Neural progenitor cell (in vitro differentiated cells): ENCODE measurements around the gene ZSWIM5. TPM values are rescaled to one million over a fixed set of nuclear protein-coding genes. Genes with fewer than 3 reads are reported as not detected.

Experiments used
- DNase-seq: peaks from one replicate; pipeline ENCODE4 v3.0.0-alpha.2; 2016; ENCODE audit warnings: low spot score
- H2AFZ ChIP-seq: fragments of 200-600 bp; sonication (generic); replicated peaks from 2 replicates; pipeline ENCODE4 v1.6.1; 2016; ENCODE audit warnings: antibody characterized with exemption
- H3F3A ChIP-seq: fragments of 200-600 bp; sonication (generic); 2 replicates; pipeline ENCODE4 v1.6.1; 2016; ENCODE audit warnings: antibody characterized with exemption, low read depth
- H3K27ac ChIP-seq: fragments of 200-600 bp; sonication (generic); 2 replicates; pipeline ENCODE4 v1.5.1; 2016; ENCODE audit warnings: mild to moderate bottlenecking
- H3K27me3 ChIP-seq: fragments of 200-600 bp; sonication (generic); 2 replicates; pipeline ENCODE4 v1.6.1; 2016; ENCODE audit warnings: mild to moderate bottlenecking, moderate library complexity
- H3K36me3 ChIP-seq: fragments of 200-600 bp; sonication (generic); 2 replicates; pipeline ENCODE4 v1.5.1; 2016
- H3K4me1 ChIP-seq: fragments of 200-600 bp; sonication (generic); 2 replicates; pipeline ENCODE4 v1.6.1; 2016; ENCODE audit warnings: mixed run types
- H3K4me2 ChIP-seq: fragments of 200-600 bp; sonication (generic); 2 replicates; pipeline ENCODE4 v1.6.1; 2016
- H3K4me3 ChIP-seq: fragments of 200-600 bp; sonication (generic); 2 replicates; pipeline ENCODE4 v1.5.1; 2016
- H3K79me2 ChIP-seq: fragments of 200-600 bp; sonication (generic); 2 replicates; pipeline ENCODE4 v1.6.1; 2016; ENCODE audit warnings: low read depth
- H3K9ac ChIP-seq: fragments of 200-600 bp; sonication (generic); 2 replicates; pipeline ENCODE4 v1.6.1; 2016
- H3K9me3 ChIP-seq: fragments of 200-600 bp; sonication (generic); 2 replicates; pipeline ENCODE4 v1.5.1; 2016; ENCODE audit warnings: low read depth
- H4K20me1 ChIP-seq: fragments of 200-600 bp; sonication (generic); 2 replicates; pipeline ENCODE4 v1.6.1; 2016; ENCODE audit warnings: low read depth
- H3K27ac Mint-ChIP-seq: 3 replicates; pipeline ENCODE4 v1.8.0; 2021; ENCODE audit warnings: mixed read lengths
- H3K27me3 Mint-ChIP-seq: 2 replicates; pipeline ENCODE4 v1.8.0; 2022; ENCODE audit warnings: low read depth, mild to moderate bottlenecking, inconsistent platforms, moderate library complexity, mixed read lengths; ENCODE audit not compliant: insufficient read depth
- H3K36me3 Mint-ChIP-seq: 3 replicates; pipeline ENCODE4 v1.8.0; 2021; ENCODE audit warnings: mixed read lengths
- H3K4me1 Mint-ChIP-seq: 3 replicates; pipeline ENCODE4 v1.8.0; 2021; ENCODE audit warnings: mixed read lengths
- H3K4me3 Mint-ChIP-seq: 3 replicates; pipeline ENCODE4 v1.8.0; 2021; ENCODE audit warnings: mild to moderate bottlenecking, moderate library complexity, mixed read lengths
- H3K9me3 Mint-ChIP-seq: 3 replicates; pipeline ENCODE4 v1.8.0; 2020; ENCODE audit warnings: mixed read lengths
- CTCF ChIP-seq: fragments of 200-600 bp; sonication (generic); IDR thresholded peaks from 2 replicates; pipeline ENCODE4 v1.5.1; 2017; ENCODE audit warnings: antibody characterized with exemption, mild to moderate bottlenecking
- EZH2 ChIP-seq: fragments of 200-600 bp; sonication (generic); IDR thresholded peaks from 2 replicates; pipeline ENCODE4 v1.6.1; 2017; ENCODE audit warnings: antibody characterized with exemption, mild to moderate bottlenecking, moderate library complexity
- EZH2phosphoT487 ChIP-seq: fragments of 200-600 bp; sonication (generic); IDR thresholded peaks from 2 replicates; pipeline ENCODE4 v1.6.1; 2017; ENCODE audit warnings: antibody characterized with exemption
- total RNA-seq: library from RNA; depleted of rRNA; stranded (reverse); fragments of >200 nt; gene quantifications from 2 replicates; pipeline ENCODE4 v1.2.3, GENCODE V29; 2015; ENCODE audit warnings: low replicate concordance

Gene ZSWIM5
- total RNA-seq, 1 donor from 2014 or later: 5.8 TPM

DNA sequence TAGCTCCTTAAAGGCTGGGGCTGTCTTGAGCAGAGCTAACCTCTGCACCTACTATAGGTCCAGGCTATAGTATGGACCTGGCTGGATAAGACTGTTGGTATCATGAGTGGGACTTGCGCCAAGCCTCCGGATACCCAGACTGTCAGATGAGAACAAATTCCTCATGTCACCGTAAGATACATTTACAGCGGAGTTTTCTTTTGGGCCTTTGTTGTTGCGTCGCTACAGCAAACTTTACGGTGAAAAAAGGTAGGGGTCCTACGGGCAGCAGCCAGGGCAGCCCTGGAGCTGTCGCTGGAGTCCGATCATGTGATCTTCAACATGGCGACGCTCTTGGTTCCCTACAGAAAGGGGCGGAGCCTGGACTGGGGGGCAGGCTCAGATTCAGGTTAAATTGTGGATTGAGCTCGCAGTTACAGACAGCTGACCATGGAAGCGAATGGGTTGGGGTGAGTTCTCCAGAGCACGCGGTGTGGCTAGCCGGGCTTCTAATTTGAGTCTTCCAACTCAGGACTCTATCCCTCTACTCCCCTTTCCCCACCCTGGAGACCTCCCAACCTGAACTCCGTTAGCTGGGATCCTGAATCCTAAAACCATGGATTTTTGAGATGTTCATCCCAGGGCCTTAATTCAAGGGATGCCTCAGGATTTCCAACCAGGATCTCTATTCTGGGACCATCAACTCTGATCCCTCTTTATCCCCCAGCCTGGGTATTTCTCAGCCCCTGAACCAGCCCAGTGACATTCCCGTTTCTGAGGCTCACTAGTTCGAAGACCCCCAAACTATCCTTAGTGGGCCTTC, 194.4 kb downstream of the ZSWIM5 start, which contains the start of gene UROD:
Gene UROD (plus strand): TSS at position 418 of the 802 bp plus-strand sequence. CDS start 12 bp downstream, at position 430.
- Histone ChIP-seq H3K9me3 (no peaks in the 10 kb centered on the region), H2AFZ (peak within 1 kb of the TSS; percentile 98), H3K4me1 (peaks cover 5% of the 10 kb centered on the region), H3K9ac (peak within 1 kb of the TSS; percentile 64), H3K27me3 (peaks cover 3% of the 10 kb centered on the region), H3F3A (peaks cover 7% of the 10 kb centered on the region), H3K4me3 (peak within 1 kb of the TSS; percentile 90), H3K27ac (no peak within 1 kb of the TSS), H3K36me3 (no peaks in the 10 kb centered on the region), H3K79me2 (peaks cover 10% of the 10 kb centered on the region), H3K4me2 (peak within 1 kb of the TSS; percentile 100), H4K20me1 (peaks cover 3% of the 10 kb centered on the region)
- Mint-ChIP-seq H3K9me3 (no peaks in the 10 kb centered on the region), H3K4me1 (peaks cover 39% of the 10 kb centered on the region), H3K27me3 (peaks cover 2% of the 10 kb centered on the region), H3K4me3 (peak within 1 kb of the TSS; percentile 90), H3K27ac (peak within 1 kb of the TSS; percentile 47), H3K36me3 (peaks cover 3% of the 10 kb centered on the region)
- TF ChIP-seq EZH2 (no peak), EZH2phosphoT487 (no peak), CTCF (no peak)
- DNase-seq: peak; percentile 97

DNA sequence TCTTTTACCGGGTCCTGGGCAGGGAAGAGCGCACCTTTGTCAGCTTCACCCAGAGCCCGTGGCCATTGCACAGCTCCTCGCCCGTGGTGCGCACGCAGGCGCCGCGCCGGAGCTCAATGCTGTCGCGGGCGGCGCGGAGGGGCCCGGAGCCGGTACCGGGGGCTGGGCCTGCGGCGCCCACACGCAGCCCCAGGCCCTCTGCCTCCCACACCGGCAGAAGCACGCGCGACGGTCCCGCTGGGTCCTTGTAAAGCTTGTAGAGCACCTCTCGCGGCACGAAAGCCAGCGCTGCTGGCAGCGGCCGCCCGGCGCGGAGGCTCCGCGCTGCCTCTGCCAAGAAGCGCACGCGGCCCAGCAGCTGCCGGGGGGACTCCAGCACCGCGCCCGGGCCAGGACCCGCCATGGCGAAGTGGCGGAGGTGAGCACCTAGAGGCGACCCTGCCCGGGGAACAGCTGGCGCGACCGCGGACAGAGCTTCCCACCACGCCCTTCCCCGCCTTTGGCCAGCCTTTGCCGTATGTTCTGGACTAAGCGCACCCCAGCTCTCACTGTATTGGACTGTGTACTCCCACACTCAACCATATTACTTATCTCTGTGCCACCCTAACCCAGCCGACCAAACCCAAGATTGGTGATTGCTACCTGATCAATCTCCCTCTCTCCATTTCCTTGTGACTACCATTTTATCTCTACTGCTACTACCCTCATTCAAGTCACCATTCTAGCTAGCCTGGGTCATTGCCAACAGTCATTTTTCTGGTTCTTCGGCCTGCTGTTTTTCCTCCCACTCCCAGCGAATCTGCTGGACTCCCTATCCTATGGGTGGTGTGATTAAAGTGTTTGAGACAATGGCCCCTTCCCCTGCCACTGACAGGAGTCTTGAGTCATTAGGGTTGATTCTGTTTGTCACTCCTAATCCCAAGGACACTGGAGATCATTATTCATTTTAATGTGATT, 195.3 kb downstream of the ZSWIM5 start, which contains the start of gene HECTD3:
Gene HECTD3 (minus strand): TSS at position 470 of the 957 bp plus-strand sequence. CDS start 67 bp downstream, at position 403.
- TF ChIP-seq EZH2: no peak
- TF ChIP-seq CTCF: no peak
- TF ChIP-seq EZH2phosphoT487: no peak
- Histone ChIP-seq H3K4me3 (peak within 1 kb of the TSS; percentile 90), H2AFZ (peak within 1 kb of the TSS; percentile 98), H3K9me3 (no peaks in the 10 kb centered on the region), H3K79me2 (peaks cover 10% of the 10 kb centered on the region), H3K27ac (no peak within 1 kb of the TSS), H4K20me1 (peaks cover 3% of the 10 kb centered on the region), H3K9ac (peak within 1 kb of the TSS; percentile 64), H3K4me1 (peaks cover 5% of the 10 kb centered on the region), H3K36me3 (no peaks in the 10 kb centered on the region), H3F3A (peaks cover 7% of the 10 kb centered on the region), H3K27me3 (peaks cover 3% of the 10 kb centered on the region), H3K4me2 (peak within 1 kb of the TSS; percentile 100)
- H3K9me3 Mint-ChIP-seq: no peaks in the 10 kb centered on the region
- peak within 1 kb of the TSS; percentile 44 for H3K27ac Mint-ChIP-seq
- peak; percentile 86 for DNase-seq
- H3K27me3 Mint-ChIP-seq: peaks cover 2% of the 10 kb centered on the region
- peak within 1 kb of the TSS; percentile 90 for H3K4me3 Mint-ChIP-seq
- peaks cover 3% of the 10 kb centered on the region for H3K36me3 Mint-ChIP-seq
- peaks cover 39% of the 10 kb centered on the region for H3K4me1 Mint-ChIP-seq

GRCh38 chr1:45009956-45010854, 196.2 kb downstream of the ZSWIM5 start:
- no peak for DNase-seq
- Mint-ChIP-seq H3K27me3 (peaks cover 2% of the 10 kb centered on the region), H3K4me1 (peaks cover 39% of the 10 kb centered on the region), H3K4me3 (peak overlapping the region; percentile 89), H3K9me3 (no peaks in the 10 kb centered on the region), H3K27ac (no peak overlapping the region), H3K36me3 (peaks cover 3% of the 10 kb centered on the region)
- Histone ChIP-seq H3K27me3 (peaks cover 3% of the 10 kb centered on the region), H3K36me3 (no peaks in the 10 kb centered on the region), H3K9ac (peak overlapping the region; percentile 45), H3K27ac (no peak overlapping the region), H4K20me1 (peaks cover 3% of the 10 kb centered on the region), H3K4me2 (peak overlapping the region; percentile 100), H3K79me2 (peaks cover 10% of the 10 kb centered on the region), H3K4me1 (peaks cover 5% of the 10 kb centered on the region), H2AFZ (no peak overlapping the region), H3K4me3 (peak overlapping the region; percentile 90), H3K9me3 (no peaks in the 10 kb centered on the region), H3F3A (peaks cover 7% of the 10 kb centered on the region)
- TF ChIP-seq CTCF (no peak), EZH2phosphoT487 (no peak), EZH2 (no peak)
